ENCODE results near the gene KRTAP10-9.

DNA sequence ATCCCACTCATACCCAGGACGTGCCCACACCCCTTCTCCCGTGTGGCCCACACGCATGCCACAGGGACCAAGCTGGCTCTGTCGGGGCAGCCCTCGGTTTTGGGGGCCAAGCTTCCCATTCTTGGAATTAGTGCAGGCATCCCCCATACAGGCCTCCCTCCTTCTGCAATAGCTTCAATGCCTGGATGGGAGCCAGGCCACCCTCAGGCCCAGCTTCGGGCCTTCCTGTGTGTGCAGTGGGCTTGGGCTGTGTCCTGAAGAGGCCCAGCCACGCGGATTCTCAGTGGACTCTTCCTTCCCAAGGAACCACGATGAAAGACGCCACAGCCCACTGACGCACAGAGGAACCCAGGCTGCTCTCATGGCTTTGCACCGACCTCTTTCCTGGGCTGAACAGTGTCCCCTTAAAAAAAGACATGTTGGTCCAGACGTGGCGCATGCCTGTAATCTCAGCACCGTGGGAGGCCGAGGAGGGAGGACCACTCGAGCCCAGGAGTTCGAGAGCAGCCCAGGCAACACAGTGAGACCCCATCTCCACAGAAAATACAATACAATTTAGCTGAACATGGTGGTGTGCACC is 22.7 kb downstream of the KRTAP10-9 start:
- TF ChIP-seq, protein P1, sequence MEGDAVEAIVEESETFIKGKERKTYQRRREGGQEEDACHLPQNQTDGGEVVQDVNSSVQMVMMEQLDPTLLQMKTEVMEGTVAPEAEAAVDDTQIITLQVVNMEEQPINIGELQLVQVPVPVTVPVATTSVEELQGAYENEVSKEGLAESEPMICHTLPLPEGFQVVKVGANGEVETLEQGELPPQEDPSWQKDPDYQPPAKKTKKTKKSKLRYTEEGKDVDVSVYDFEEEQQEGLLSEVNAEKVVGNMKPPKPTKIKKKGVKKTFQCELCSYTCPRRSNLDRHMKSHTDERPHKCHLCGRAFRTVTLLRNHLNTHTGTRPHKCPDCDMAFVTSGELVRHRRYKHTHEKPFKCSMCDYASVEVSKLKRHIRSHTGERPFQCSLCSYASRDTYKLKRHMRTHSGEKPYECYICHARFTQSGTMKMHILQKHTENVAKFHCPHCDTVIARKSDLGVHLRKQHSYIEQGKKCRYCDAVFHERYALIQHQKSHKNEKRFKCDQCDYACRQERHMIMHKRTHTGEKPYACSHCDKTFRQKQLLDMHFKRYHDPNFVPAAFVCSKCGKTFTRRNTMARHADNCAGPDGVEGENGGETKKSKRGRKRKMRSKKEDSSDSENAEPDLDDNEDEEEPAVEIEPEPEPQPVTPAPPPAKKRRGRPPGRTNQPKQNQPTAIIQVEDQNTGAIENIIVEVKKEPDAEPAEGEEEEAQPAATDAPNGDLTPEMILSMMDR (conservative IDR thresholded peaks at IDR 0.05 in 1 of 2, IDR thresholded peaks at IDR 0.05 in 1 of 2; ENCODE audit: low read depth in 1 of 2, low read length in 2 of 2): no peak
- no peak for TF ChIP-seq EZH2 (IDR thresholded peaks at IDR 0.05; ENCODE audit: low read length, missing control alignments)

All from fibroblast of lung (primary cell).